Measurements from ENCODE around the gene CLPSL1.

Gene CLPSL1

GRCh38 chr6:35759426-35759825 lies 21.4 kb upstream of the CLPSL1 start:
- DNase-seq (ENCODE audit: low spot score), result no peak

DNA sequence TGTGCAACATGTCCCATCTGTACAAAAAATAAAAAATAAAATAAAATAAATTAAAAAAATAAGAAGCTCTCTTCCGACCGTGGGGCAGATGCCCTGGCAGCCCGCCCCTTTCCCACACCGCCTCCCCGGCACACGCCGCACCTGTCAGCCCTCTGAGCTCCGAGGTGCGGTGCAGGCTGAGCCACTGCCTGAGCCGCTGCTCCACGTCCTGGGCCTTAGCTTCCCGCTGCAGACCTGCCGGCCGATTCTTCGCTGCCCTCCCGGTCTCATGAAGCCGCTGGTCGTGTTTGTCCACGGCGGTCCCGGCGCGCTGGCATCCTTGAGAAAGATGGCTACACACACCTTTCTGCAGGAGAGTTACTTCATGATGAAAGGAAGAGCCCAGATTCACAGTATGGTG lies 15.1 kb upstream of the CLPSL1 start:
- DNase-seq (ENCODE audit: low spot score), result no peak

DNA sequence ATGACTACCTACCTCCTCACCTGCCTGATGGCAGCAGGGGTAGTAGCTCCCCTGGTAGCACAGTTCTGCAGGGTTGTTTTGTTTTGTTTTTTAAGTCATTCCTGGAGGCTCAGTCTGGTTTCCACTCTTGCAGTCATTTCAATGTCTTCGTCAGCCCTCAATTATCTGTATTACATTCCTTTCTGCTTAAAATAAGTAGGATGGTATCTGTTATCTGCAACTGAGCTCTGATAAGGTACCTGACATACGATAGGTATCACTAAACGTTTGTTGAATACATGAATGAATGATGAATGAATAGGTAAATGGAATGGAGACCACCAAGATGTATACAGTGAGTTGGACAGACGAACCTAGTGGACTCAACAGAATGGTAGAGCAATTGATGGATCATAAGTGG lies 11.6 kb upstream of the CLPSL1 start:
- no peak for DNase-seq (ENCODE audit: low spot score)

DNA sequence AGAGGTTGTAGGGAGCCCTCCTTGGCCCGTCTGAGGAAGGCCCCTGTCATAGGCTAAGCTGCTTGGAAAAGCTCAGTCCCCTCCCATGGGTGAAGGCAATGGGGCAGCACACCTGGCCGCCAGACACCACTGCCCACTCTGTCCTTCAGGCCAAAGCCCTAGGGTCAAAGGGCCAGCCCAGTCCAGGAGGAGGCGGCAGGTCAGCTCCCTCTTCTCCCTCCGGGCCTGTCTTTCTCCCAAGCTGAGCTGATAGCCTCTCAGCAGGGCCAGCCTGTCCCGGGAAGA lies 9.5 kb upstream of the CLPSL1 start:
- peak; percentile 7 for DNase-seq (ENCODE audit: low spot score)

DNA sequence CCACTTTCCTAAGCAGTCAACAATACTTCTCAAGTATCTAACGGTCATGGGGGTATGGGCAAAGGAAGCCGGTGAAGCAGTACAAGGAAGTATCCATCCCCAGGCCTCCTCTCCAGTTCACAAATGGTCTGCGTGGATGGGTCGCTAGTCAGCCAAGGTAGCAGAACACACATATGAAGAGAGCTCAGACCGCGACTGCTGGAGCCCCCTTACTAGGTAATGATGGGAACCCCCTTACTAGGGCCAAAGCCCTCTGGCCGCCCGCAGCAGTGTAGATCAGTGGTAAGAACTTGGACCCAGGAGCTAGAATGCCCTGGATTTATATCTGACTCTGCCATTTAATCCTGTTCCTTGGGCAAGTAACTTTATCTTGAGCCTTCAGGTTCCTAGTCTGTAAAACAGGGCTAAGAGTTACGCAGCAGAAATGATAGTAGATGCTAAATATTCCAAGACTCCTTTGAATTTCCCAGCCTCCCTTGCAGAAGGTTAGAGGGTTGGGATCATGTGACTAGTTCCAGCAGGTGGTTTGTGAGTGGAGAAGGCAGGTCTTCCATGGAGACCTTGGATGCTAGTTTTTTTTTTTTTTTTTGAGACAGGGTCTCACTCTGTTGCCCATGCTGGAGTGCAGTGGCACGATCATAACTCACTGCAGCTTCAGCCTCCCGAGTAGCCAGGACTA lies 6.6 kb upstream of the CLPSL1 start:
- no peak for DNase-seq (ENCODE audit: low spot score)

DNA sequence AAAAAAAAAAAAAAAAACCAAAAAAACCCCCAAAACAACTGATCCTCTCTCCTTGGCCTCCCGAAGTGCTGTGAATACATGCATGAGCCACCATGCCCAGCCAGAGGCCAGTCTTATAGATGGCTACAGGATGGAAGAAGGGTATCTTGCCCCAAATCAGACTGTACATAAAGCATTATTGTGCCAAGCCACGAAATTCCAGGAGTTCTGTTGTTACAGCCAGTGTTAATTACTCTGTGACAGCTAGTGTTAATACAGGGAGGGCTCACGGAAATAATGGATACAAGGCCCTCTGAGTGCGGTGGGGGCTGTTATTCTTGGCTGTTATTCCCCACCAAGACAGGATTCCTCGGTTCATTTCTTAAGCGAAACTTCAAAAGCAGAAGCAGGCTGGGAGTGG lies 5.8 kb upstream of the CLPSL1 start:
- DNase-seq (ENCODE audit: low spot score), result no peak

DNA sequence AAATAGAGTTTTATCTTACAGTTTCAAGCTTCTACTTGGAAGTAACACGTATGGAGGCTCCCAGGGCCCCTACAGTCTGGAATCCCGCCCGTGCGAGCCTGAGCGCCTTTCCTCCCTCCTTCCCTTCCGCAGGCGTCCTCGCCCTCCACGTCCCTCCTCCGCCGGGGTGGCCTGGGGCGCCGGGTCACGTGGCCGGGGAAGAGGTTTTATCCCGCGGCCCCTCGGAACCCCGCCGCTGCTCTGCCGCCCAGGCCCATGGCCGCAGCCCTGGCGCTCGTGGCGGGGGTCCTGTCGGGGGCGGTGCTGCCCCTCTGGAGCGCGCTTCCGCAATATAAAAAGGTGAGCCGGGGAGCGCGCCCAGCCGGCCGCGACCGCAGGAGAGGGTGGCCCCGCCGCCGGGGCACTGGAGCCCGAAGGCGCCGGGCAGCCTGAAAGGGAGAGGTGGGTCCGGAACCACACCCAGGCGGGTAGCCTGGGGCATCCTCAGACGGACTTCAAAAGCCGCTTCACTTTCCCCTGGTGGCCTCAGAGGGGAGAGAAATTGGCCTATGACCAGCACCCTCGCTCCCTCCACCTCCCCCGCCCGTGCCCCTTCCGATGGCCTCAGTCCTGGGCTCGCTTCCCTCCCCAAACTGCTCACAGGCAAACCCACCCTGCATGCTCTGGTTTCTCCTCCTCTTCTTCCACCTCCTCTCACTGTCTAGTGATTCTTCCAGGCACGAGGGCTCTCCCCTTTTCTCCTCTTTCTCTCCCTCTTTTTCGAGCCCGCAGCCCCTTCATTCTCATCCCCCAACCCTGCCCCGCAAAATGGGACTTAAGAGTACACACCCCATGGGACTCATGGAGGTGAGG lies 4.2 kb upstream of the CLPSL1 start, which contains the start of gene CLPSL2:
Gene CLPSL2, plus strand, starts transcription at position 235 of the 852 bp plus-strand sequence. Its CDS starts 21 bp downstream, at position 256.
- DNase-seq (ENCODE audit: low spot score), result no peak

- no peak for DNase-seq (ENCODE audit: low spot score)
Measured at GRCh38 chr6:35777356-35778102, 3.3 kb upstream of the CLPSL1 start.

DNA sequence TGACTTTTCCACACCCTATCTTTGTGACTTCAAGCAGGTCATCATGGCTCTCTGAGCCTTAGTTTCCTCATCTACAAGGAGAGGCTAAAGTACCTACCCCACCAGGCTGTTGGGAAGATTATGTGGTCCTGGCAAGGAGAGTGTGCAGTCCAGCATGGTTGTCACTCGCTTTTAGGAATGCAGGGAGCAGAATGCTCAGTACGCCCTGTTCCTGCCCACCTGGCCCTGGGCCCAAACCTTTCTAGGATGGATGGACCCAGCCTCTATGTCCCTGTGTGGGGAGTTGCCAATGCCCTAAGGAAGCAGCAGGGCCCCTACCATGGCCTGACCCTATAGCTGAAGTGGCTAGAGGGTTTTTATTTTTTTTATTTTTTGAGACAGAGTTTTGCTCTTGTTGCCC lies 2.4 kb upstream of the CLPSL1 start:
- DNase-seq (ENCODE audit: low spot score), result no peak

DNA sequence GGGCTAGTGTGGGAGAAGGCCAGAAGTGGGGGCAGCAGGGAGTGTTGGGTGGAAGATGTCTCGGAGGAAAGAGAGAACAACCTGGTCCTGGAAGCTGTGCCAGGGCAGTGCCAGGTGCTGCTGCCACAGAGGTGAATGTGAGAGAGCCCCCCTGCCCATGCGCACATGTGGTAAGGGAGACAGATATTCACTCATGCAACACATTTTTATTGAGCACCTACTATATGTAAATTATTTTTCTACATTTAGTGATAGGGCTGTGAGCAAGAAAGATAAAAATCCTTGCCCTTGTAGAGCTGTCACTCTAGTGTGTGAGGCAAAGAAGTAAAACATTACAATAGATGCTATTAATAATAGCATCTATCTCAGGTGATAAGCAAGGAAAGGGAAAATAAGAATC lies 471 bp downstream of the CLPSL1 start:
- DNase-seq (ENCODE audit: low spot score), result no peak

DNA sequence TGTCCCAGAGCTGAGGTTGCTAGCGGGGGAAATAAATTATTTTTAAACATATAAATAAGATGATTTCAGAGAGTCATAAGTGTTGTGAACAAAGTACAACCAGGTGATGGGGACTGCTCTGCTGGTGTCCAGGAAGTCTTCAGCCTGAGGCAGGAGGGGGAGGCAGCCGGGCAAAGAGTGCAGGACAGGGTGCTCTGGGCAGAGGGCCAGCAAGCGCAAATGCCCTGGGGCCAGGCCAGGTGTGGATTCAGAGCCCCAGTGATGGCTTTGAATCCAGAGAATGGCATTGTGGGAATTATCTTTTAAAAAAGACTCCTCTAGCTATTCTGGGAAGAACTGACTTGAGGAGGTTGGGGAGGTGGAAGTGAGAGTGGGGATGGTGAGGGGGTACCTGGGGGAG lies 1.6 kb downstream of the CLPSL1 start:
- DNase-seq (ENCODE audit: low spot score), result no peak

GRCh38 chr6:35784200-35784599 lies 3.4 kb downstream of the CLPSL1 start:
- DNase-seq (ENCODE audit: low spot score), result no peak

DNA sequence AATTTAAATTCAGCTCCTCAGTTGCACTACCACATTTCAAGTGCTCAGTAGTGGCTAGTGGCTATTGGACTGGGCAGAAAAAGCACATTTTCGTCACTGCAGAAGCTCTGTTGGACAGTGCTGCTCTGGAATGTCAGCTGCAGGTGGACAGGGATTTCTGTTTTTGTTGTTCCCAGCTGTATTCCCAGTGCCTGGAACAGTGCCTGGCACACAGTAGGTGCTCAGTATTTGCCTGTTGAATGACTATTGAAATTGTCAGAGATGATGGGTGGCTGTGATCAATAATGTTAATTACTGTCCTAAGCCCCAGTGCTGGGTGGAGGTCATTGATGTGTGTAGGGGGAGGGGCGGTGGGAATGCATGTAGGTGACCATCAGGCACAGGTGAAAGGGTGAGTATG lies 5.5 kb downstream of the CLPSL1 start:
- DNase-seq (ENCODE audit: low spot score), result no peak

GRCh38 chr6:35786810-35787209 lies 6.0 kb downstream of the CLPSL1 start:
- no peak for DNase-seq (ENCODE audit: low spot score)

DNA sequence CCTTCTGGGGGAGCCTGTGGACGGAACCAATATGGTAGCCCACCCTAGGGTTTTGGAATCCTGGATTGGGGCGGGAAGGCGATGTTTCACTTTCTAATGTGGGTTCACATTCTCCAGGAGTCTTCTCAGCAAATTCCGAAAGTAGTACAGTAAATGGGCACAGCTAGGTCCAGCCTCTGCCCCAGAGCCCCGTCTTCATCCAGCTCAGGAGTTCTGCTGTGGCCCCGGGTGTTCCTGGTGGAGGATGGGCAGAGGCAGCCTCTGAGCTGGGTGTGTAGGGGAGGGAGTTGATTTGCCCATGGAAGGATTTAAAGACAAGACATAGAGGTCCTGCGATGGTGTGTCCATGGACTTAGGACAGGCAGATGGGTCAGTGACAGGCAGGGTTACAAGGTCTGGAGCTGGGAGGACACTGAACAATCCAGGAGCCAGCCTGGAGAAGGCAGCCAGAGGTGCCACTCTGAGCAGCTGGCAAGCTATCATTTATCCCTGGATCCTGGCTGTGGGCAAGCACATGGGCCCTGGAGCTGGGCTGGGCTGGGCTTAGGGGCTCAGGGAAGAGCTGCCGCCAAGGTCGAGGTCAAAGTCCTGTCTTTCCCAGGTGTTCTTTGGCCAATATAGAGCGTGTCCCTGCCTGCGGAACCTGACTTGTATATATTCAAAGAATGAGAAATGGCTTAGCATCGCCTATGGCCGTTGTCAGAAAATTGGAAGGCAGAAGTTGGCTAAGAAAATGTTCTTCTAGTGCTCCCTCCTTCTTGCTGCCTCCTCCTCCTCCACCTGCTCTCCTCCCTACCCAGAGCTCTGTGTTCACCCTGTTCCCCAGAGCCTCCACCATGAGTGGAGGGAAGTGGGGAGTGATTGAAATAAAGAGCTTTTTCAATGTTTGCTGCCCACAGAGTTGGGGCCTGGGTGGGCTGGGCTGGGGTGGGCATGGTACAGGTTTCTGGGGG lies 6.7 kb downstream of the CLPSL1 start:
- no peak for DNase-seq (ENCODE audit: low spot score)

DNA sequence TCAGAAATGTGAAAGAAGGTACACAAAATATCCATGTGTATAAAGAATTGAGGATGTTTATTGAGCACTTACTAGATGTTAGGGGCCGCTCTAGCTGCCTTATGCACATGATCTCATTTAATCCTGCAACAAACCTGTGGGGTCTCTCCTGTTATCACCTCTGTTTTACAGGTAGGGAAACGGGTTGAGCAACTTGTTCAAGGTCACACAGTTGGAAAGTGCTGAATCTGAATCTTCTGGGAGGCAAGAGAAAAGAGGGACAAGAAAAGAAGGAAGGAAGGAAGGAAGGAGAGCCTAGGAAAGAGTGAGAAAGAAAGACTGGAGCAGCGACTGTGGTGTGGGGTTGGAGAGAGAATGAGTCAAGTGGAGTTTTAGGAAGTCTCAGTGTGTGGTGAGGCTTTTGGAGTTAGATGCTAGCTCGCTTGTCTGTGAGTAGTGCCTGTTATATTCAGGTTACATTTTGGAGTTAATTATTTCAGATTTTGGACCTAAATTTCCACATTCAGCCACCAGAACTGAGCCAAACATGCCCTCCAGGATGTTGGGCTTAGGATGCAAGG lies 7.7 kb downstream of the CLPSL1 start:
- no peak for DNase-seq (ENCODE audit: low spot score)

- no peak for DNase-seq (ENCODE audit: low spot score)
Measured at GRCh38 chr6:35790683-35791082, 9.9 kb downstream of the CLPSL1 start.

GRCh38 chr6:35794536-35795452 lies 14.0 kb downstream of the CLPSL1 start:
- DNase-seq (ENCODE audit: low spot score), result no peak

DNA sequence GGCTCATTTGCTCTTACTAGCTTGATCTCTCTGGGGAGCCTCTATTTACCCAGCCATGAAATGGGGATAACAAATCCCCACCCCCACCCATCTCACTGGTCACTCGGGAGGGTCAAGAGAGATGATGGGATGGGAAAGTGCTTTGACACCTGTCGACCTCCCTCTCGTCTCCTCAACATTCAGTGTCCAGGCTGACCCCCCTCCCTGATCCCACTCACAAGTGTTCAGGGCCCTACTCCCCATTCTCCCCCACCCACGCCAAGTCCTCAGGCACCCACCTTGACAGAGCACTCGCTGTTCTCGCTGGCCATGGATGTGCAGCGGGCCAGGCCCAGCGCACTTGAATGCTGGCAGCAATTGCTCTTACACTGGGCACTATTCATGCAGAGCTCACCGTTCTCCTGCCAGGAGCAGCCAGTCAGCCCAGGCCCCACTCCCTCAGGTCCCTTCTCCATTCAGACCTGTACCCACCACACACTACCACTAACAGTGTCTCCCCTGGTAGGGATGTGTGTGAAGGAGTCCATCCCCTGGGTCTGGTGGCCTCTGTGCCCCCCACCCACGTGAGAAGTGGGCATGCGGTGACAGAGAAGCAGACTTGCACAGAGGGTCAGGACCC lies 14.7 kb downstream of the CLPSL1 start:
- DNase-seq (ENCODE audit: low spot score), result no peak

GRCh38 chr6:35796236-35796635 lies 15.4 kb downstream of the CLPSL1 start:
- DNase-seq (ENCODE audit: low spot score), result no peak
